HL-60 (cell line): ENCODE data around the gene CCNT1.

Experiments
- GABPA ChIP-seq: IDR thresholded peaks from 2 replicates; pipeline ENCODE4 v1.6.1; 2012; ENCODE audit warnings: low read depth
- POLR2AphosphoS5 ChIP-seq: IDR thresholded peaks from 2 replicates; pipeline ENCODE4 v1.6.1; 2012; ENCODE audit warnings: low read depth
- SPI1 ChIP-seq: IDR thresholded peaks from 2 replicates; pipeline ENCODE4 v1.6.1; 2012; ENCODE audit warnings: low read depth, mild to moderate bottlenecking, borderline replicate concordance
- TF ChIP-seq, protein P1 (sequence below): IDR thresholded peaks from one replicate; pipeline ENCODE4 v1.5.1; 2011; ENCODE audit warnings: low read length, control low read depth, inconsistent platforms; ENCODE audit not compliant: insufficient read depth
- TF ChIP-seq, protein P2 (sequence below): IDR thresholded peaks from 2 replicates; pipeline ENCODE4 v1.6.1; 2012; ENCODE audit warnings: low read depth; ENCODE audit not compliant: insufficient replicate concordance

DNA sequence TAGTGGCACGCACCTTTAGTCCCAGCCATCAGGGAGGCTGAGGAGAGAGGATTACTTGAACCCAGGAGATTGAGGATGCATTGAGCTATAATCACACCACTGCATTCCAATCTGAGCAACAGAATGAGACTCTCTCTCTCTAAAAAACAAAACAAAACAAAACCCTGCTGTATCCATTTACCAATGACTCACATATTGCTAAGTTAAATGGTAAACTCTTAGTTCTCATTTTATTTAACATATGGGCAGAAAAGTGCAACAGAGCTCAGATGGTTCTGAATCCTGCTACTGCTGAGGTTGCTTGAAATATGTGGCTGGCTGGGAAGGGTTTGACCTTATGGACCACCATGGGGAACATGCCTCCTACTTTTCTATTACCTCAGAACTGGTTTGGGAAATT is 33.7 kb upstream of the CCNT1 start:
- TF ChIP-seq, protein P1, sequence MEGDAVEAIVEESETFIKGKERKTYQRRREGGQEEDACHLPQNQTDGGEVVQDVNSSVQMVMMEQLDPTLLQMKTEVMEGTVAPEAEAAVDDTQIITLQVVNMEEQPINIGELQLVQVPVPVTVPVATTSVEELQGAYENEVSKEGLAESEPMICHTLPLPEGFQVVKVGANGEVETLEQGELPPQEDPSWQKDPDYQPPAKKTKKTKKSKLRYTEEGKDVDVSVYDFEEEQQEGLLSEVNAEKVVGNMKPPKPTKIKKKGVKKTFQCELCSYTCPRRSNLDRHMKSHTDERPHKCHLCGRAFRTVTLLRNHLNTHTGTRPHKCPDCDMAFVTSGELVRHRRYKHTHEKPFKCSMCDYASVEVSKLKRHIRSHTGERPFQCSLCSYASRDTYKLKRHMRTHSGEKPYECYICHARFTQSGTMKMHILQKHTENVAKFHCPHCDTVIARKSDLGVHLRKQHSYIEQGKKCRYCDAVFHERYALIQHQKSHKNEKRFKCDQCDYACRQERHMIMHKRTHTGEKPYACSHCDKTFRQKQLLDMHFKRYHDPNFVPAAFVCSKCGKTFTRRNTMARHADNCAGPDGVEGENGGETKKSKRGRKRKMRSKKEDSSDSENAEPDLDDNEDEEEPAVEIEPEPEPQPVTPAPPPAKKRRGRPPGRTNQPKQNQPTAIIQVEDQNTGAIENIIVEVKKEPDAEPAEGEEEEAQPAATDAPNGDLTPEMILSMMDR = no peak
- TF ChIP-seq POLR2AphosphoS5 (no peak), SPI1 (no peak), GABPA (no peak)
- TF ChIP-seq, protein P2, sequence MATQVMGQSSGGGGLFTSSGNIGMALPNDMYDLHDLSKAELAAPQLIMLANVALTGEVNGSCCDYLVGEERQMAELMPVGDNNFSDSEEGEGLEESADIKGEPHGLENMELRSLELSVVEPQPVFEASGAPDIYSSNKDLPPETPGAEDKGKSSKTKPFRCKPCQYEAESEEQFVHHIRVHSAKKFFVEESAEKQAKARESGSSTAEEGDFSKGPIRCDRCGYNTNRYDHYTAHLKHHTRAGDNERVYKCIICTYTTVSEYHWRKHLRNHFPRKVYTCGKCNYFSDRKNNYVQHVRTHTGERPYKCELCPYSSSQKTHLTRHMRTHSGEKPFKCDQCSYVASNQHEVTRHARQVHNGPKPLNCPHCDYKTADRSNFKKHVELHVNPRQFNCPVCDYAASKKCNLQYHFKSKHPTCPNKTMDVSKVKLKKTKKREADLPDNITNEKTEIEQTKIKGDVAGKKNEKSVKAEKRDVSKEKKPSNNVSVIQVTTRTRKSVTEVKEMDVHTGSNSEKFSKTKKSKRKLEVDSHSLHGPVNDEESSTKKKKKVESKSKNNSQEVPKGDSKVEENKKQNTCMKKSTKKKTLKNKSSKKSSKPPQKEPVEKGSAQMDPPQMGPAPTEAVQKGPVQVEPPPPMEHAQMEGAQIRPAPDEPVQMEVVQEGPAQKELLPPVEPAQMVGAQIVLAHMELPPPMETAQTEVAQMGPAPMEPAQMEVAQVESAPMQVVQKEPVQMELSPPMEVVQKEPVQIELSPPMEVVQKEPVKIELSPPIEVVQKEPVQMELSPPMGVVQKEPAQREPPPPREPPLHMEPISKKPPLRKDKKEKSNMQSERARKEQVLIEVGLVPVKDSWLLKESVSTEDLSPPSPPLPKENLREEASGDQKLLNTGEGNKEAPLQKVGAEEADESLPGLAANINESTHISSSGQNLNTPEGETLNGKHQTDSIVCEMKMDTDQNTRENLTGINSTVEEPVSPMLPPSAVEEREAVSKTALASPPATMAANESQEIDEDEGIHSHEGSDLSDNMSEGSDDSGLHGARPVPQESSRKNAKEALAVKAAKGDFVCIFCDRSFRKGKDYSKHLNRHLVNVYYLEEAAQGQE = no peak
